GM23248 (cell line): Measurements from ENCODE around the gene SYNPO2. TPM values are rescaled to one million over a fixed set of nuclear protein-coding genes. Genes with fewer than 3 reads are reported as not detected.
A peak's percentile ranks its signal among the peaks of the same experiment; 100 is the strongest.
"Not testable (repeated sequence)": the region's sequence is repeated elsewhere in the genome, so short reads cannot be mapped to it uniquely, and the experiment has no call there.

Experiments
- DNase-seq: peaks from one replicate; pipeline ENCODE4 v3.0.0-alpha.2; 2015
- H2AFZ ChIP-seq: fragments of 200-600 bp; sonication (generic); 2 replicates; pipeline ENCODE4 v1.6.1; 2016; ENCODE audit warnings: antibody characterized with exemption
- H3F3A ChIP-seq: fragments of 200-600 bp; sonication (generic); 2 replicates; pipeline ENCODE4 v1.6.1; 2016; ENCODE audit warnings: mild to moderate bottlenecking, antibody characterized with exemption, mixed run types; ENCODE audit not compliant: insufficient read depth
- H3K27ac ChIP-seq: fragments of 200-600 bp; sonication (generic); 2 replicates; pipeline ENCODE4 v1.5.1; 2016; ENCODE audit warnings: mild to moderate bottlenecking
- H3K27me3 ChIP-seq: fragments of 200-600 bp; sonication (generic); replicated peaks from 2 replicates; pipeline ENCODE4 v1.6.1; 2016; ENCODE audit warnings: mild to moderate bottlenecking; ENCODE audit not compliant: insufficient read depth
- H3K36me3 ChIP-seq: fragments of 200-600 bp; sonication (generic); 2 replicates; pipeline ENCODE4 v1.6.1; 2016; ENCODE audit warnings: low read depth, mild to moderate bottlenecking
- H3K4me1 ChIP-seq: fragments of 200-600 bp; sonication (generic); 2 replicates; pipeline ENCODE4 v1.6.1; 2016; ENCODE audit warnings: mild to moderate bottlenecking; ENCODE audit not compliant: insufficient read depth
- H3K4me2 ChIP-seq: fragments of 200-600 bp; sonication (generic); one replicate; pipeline ENCODE4 v1.6.1; 2016; ENCODE audit warnings: mild to moderate bottlenecking; ENCODE audit not compliant: unreplicated experiment
- H3K4me3 ChIP-seq: fragments of 200-600 bp; sonication (generic); 2 replicates; pipeline ENCODE4 v1.5.1; 2016; ENCODE audit warnings: mild to moderate bottlenecking
- H3K79me2 ChIP-seq: fragments of 200-600 bp; sonication (generic); 2 replicates; pipeline ENCODE4 v1.6.1; 2016; ENCODE audit warnings: mild to moderate bottlenecking; ENCODE audit not compliant: insufficient read depth
- H3K9ac ChIP-seq: fragments of 200-600 bp; sonication (generic); 2 replicates; pipeline ENCODE4 v1.6.1; 2016; ENCODE audit warnings: mild to moderate bottlenecking
- H3K9me2 ChIP-seq: fragments of 200-600 bp; sonication (generic); 2 replicates; pipeline ENCODE4 v1.6.1; 2016; ENCODE audit warnings: mixed run types, mild to moderate bottlenecking, moderate library complexity; ENCODE audit not compliant: insufficient read depth
- H3K9me3 ChIP-seq: fragments of 200-600 bp; sonication (generic); one replicate; pipeline ENCODE4 v1.6.1; 2017; ENCODE audit warnings: low read depth
- H4K20me1 ChIP-seq: fragments of 200-600 bp; sonication (generic); 2 replicates; pipeline ENCODE4 v1.6.0; 2016; ENCODE audit not compliant: insufficient read depth
- EZH2 ChIP-seq: fragments of 200-600 bp; sonication (generic); IDR thresholded peaks from 2 replicates; pipeline ENCODE4 v1.6.1; 2018; ENCODE audit warnings: antibody characterized with exemption, mild to moderate bottlenecking; ENCODE audit not compliant: insufficient read depth, poor library complexity, severe bottlenecking
- EZH2phosphoT487 ChIP-seq: fragments of 200-600 bp; sonication (generic); IDR thresholded peaks from 2 replicates; pipeline ENCODE4 v1.6.1; 2018; ENCODE audit warnings: antibody characterized with exemption, moderate library complexity, mild to moderate bottlenecking, low read depth; ENCODE audit not compliant: insufficient read depth
- WGBS, 2 experiments: methylation state at CpG; one replicate each; pipeline ENCODE4 v1.1.6; 2015 to 2017; ENCODE audit warnings: low lambda C conversion rate in 2 of 2, low coverage in 1 of 2; ENCODE audit errors: missing lambda C conversion rate in 2 of 2; 5-methylcytosine and 5-hydroxymethylcytosine counted together
- in situ Hi-C: fragments of 300-500 bp; cut with MboI; formaldehyde crosslinking; loops from 2 replicates; pipeline ENCODE4 v1.15.0; 2020
- polyA plus RNA-seq: library from polyadenylated mRNA; unstranded; fragments of >200 nt; fragmentation: Nextera tagmentation; extraction: Ambion mirVana; gene quantifications from 2 replicates; pipeline ENCODE4 v1.2.1, GENCODE V29; 2016
- total RNA-seq: library from RNA; depleted of rRNA; stranded (reverse); fragments of >200 nt; shearing (Covaris generic); gene quantifications from 2 replicates; pipeline ENCODE4 v1.2.3, GENCODE V29; 2014

The SYNPO2 gene
- total and polyA plus RNA-seq, 2 experiments from 2014 or later: 3.1 to 5.0 TPM

GRCh38 chr4:119041396-119041795 is 152.7 kb downstream of the SYNPO2 start:
- Histone ChIP-seq H3K9ac (peak overlapping the region; percentile 30; the same call in 1 of the 2 replicates), H3K9me3 (no peaks in the 10 kb centered on the region), H3F3A (peaks cover 47% of the 10 kb centered on the region), H3K4me1 (peaks cover 68% of the 10 kb centered on the region), H3K27me3 (no peaks in the 10 kb centered on the region), H2AFZ (peak overlapping the region; percentile 81), H3K4me2 (peak overlapping the region; percentile 92), H3K36me3 (no peaks in the 10 kb centered on the region), H3K9me2 (no peaks in the 10 kb centered on the region), H3K79me2 (no peaks in the 10 kb centered on the region), H4K20me1 (no peaks in the 10 kb centered on the region), H3K27ac (peak overlapping the region; percentile 86), H3K4me3 (peak overlapping the region; percentile 20)
- no peak for TF ChIP-seq EZH2phosphoT487
- no peak for TF ChIP-seq EZH2
- no peak for DNase-seq
- in situ Hi-C loops: loop anchor here (25.0 kb wide), 1 partner anchor 104 kb away; no protein-coding TSS in a partner anchor
- WGBS, 2 experiments: 82 to 87% methylated on average over 2 of the region's 2 CpGs

- Histone ChIP-seq H3K27me3 (no peaks in the 10 kb centered on the region), H3K79me2 (no peaks in the 10 kb centered on the region), H3K4me3 (0 out of 2 replicates have a peak overlapping the region, but pooled peaks have one; percentile 20), H3K4me1 (peaks cover 62% of the 10 kb centered on the region), H3F3A (peaks cover 46% of the 10 kb centered on the region), H2AFZ (peak overlapping the region; percentile 81), H4K20me1 (no peaks in the 10 kb centered on the region), H3K27ac (peak overlapping the region; percentile 86; the same call in 1 of the 2 replicates), H3K9me2 (no peaks in the 10 kb centered on the region), H3K9ac (peak overlapping the region; percentile 16; the same call in 1 of the 2 replicates), H3K9me3 (no peaks in the 10 kb centered on the region), H3K4me2 (peak overlapping the region; percentile 19), H3K36me3 (no peaks in the 10 kb centered on the region)
- no peak for TF ChIP-seq EZH2
- no peak for TF ChIP-seq EZH2phosphoT487
- WGBS, 2 experiments: 0 to 2% methylated on average over 6 of the region's 6 CpGs
- in situ Hi-C loops: loop anchor here (25.0 kb wide), 1 partner anchor 105 kb away; no protein-coding TSS in a partner anchor
- DNase-seq: peak; percentile 82
These were observed 153.4 kb downstream of the SYNPO2 start for GRCh38 chr4:119041951-119042560.

- in situ Hi-C loops: loop anchor here (25.0 kb wide), 1 partner anchor 109 kb away; no protein-coding TSS in a partner anchor
- no peak for DNase-seq
These were observed 157.6 kb downstream of the SYNPO2 start for GRCh38 chr4:119046263-119046662.

GRCh38 chr4:119047059-119047458 is 158.4 kb downstream of the SYNPO2 start:
- not testable (repeated sequence) for H3K36me3 ChIP-seq, H3K9me3 ChIP-seq, H2AFZ ChIP-seq, H3K9ac ChIP-seq, H3K4me2 ChIP-seq, H3K27me3 ChIP-seq, H4K20me1 ChIP-seq, H3K27ac ChIP-seq, H3K4me3 ChIP-seq, H3K9me2 ChIP-seq, DNase-seq, H3K79me2 ChIP-seq, H3F3A ChIP-seq
- peaks cover 14% of the 10 kb centered on the region; the same call in 1 of the 2 replicates for H3K4me1 ChIP-seq
- 64 to 66% methylated on average over 5 of the region's 5 CpGs for WGBS, 2 experiments
- in situ Hi-C loops: loop anchor here (25.0 kb wide), 1 partner anchor 110 kb away; no protein-coding TSS in a partner anchor

More at GRCh38 chr4:119046263-119046662, 157.6 kb downstream of the SYNPO2 start:
- H3K4me2 ChIP-seq: no peak overlapping the region
- H3K9ac ChIP-seq: no peak overlapping the region
- H3K4me3 ChIP-seq: no peak overlapping the region
- H3K9me2 ChIP-seq: no peaks in the 10 kb centered on the region
- H3K4me1 ChIP-seq: peaks cover 22% of the 10 kb centered on the region
- H4K20me1 ChIP-seq: no peaks in the 10 kb centered on the region
- H2AFZ ChIP-seq: no peak overlapping the region
- no peaks in the 10 kb centered on the region for H3K27me3 ChIP-seq
- no peaks in the 10 kb centered on the region for H3K36me3 ChIP-seq
- TF ChIP-seq EZH2phosphoT487 (no peak), EZH2 (no peak)
- no peak overlapping the region for H3K27ac ChIP-seq
- no peaks in the 10 kb centered on the region for H3K79me2 ChIP-seq
- H3F3A ChIP-seq: peaks cover 6% of the 10 kb centered on the region
- WGBS, 2 experiments: 77 to 81% methylated on average over 4 of the region's 4 CpGs
- H3K9me3 ChIP-seq: no peaks in the 10 kb centered on the region
